Naive B cell (primary cell): ENCODE data around the gene ARIH1. TPM values are rescaled to one million over a fixed set of nuclear protein-coding genes. Genes with fewer than 3 reads are reported as not detected.
"Not testable (repeated sequence)": the region's sequence is repeated elsewhere in the genome, so short reads cannot be mapped to it uniquely, and the experiment has no call there.

Experiments
- ATAC-seq, 2 donors: fragments of 150-1000 bp; cut with Tn5 transposase; 2 replicates each; pipeline ENCODE4 v1.10.0; 2021; ENCODE audit warnings: low read depth in 2 of 2, mild to moderate bottlenecking in 2 of 2, moderate library complexity in 2 of 2
- DNase-seq: peaks from one replicate; pipeline ENCODE4 v3.0.0; 2022
- H3K27ac Mint-ChIP-seq, 6 donors: one replicate each; pipeline ENCODE4 v1.8.0; 2020 to 2022; ENCODE audit warnings: mild to moderate bottlenecking in 6 of 6, mixed read lengths in 6 of 6, moderate library complexity in 5 of 6, inconsistent platforms in 2 of 6
- H3K27me3 Mint-ChIP-seq, 3 donors: one replicate each; pipeline ENCODE4 v1.8.0; 2021 to 2022; ENCODE audit warnings: mixed read lengths in 3 of 3, mild to moderate bottlenecking in 1 of 3
- H3K36me3 Mint-ChIP-seq, 2 donors: one replicate each; pipeline ENCODE4 v1.8.0; 2020 to 2022; ENCODE audit warnings: mixed read lengths in 2 of 2, inconsistent platforms in 1 of 2, mild to moderate bottlenecking in 1 of 2
- H3K4me1 Mint-ChIP-seq, 3 donors: one replicate each; pipeline ENCODE4 v1.8.0; 2020 to 2022; ENCODE audit warnings: mixed read lengths in 3 of 3, inconsistent platforms in 1 of 3, mild to moderate bottlenecking in 1 of 3, moderate library complexity in 1 of 3
- H3K4me3 Mint-ChIP-seq, 8 donors: one replicate each; pipeline ENCODE4 v1.8.0; 2020 to 2022; ENCODE audit warnings: mild to moderate bottlenecking in 8 of 8, mixed read lengths in 8 of 8, moderate library complexity in 8 of 8, inconsistent platforms in 2 of 8
- H3K9me3 Mint-ChIP-seq, 7 donors: one replicate each; pipeline ENCODE4 v1.8.0; 2020 to 2022; ENCODE audit warnings: mixed read lengths in 7 of 7, mild to moderate bottlenecking in 5 of 7, inconsistent platforms in 2 of 7, moderate library complexity in 1 of 7
- polyA plus RNA-seq, 6 donors: library from polyadenylated mRNA; unstranded; fragments of 300-500 nt; fragmentation: Illumina TruSeq; gene quantifications; one replicate each; pipeline ENCODE4 v1.2.3, GENCODE V29; 2021; ENCODE audit warnings: low read depth in 6 of 6

ARIH1 gene
- polyA plus RNA-seq: 10 to 100 TPM; 16.1 to 34.9 (median 25.3) TPM

- no peaks in the 10 kb centered on the region for H3K9me3 Mint-ChIP-seq
- peak; percentile 77 to 79 for ATAC-seq
- peak; percentile 98 for DNase-seq
- H3K4me3 Mint-ChIP-seq: peak within 1 kb of the TSS; percentile 94 to 99 (median 97)
- H3K4me1 Mint-ChIP-seq: peaks cover 35 to 55% (median 53%) of the 10 kb centered on the region in 3 donors
- H3K27ac Mint-ChIP-seq: peak within 1 kb of the TSS; percentile 100
- no peaks in the 10 kb centered on the region for H3K27me3 Mint-ChIP-seq
- H3K36me3 Mint-ChIP-seq: peaks cover 0 to 8% of the 10 kb centered on the region in 2 donors
These were observed at the start of gene ARIH1 for GRCh38 chr15:72473614-72474465. Gene ARIH1 (plus strand): TSS chr15:72474330. CDS start chr15:72474640, 310 bp downstream.

GRCh38 chr15:72426753-72427152, 47.4 kb upstream of the ARIH1 start:
- H3K9me3 Mint-ChIP-seq: peaks cover 20 to 39% (median 32%) of the 10 kb centered on the region in 7 donors
- no peak for ATAC-seq
- H3K4me3 Mint-ChIP-seq: no peak overlapping the region
- DNase-seq: no peak
- H3K4me1 Mint-ChIP-seq: no peaks in the 10 kb centered on the region
- peaks cover 0 to 22% of the 10 kb centered on the region in 2 donors for H3K36me3 Mint-ChIP-seq
- peaks cover 0 to 20% (median 0%) of the 10 kb centered on the region in 3 donors for H3K27me3 Mint-ChIP-seq
- H3K27ac Mint-ChIP-seq: no peak overlapping the region

- peak overlapping the region in 1 of 8 donors; percentile 56 for H3K4me3 Mint-ChIP-seq
- ATAC-seq: no peak
- H3K27me3 Mint-ChIP-seq: peaks cover 21 to 40% (median 34%) of the 10 kb centered on the region in 3 donors
- DNase-seq: no peak
- no peak overlapping the region for H3K27ac Mint-ChIP-seq
- H3K36me3 Mint-ChIP-seq: peaks cover 8 to 21% of the 10 kb centered on the region in 2 donors
- no peaks in the 10 kb centered on the region for H3K4me1 Mint-ChIP-seq
- peaks cover 11 to 39% (median 28%) of the 10 kb centered on the region in 7 donors for H3K9me3 Mint-ChIP-seq
These were observed 36.3 kb upstream of the ARIH1 start for GRCh38 chr15:72437650-72438316.

GRCh38 chr15:72442848-72443247, 31.3 kb upstream of the ARIH1 start:
- Mint-ChIP-seq H3K27me3 (peaks cover 8 to 31% (median 17%) of the 10 kb centered on the region in 3 donors), H3K9me3 (peaks cover 5 to 20% (median 10%) of the 10 kb centered on the region in 7 donors)
- H3K4me3 Mint-ChIP-seq, DNase-seq, ATAC-seq, H3K27ac Mint-ChIP-seq, H3K4me1 Mint-ChIP-seq, H3K36me3 Mint-ChIP-seq: not testable (repeated sequence)

- ATAC-seq: no peak
- H3K9me3 Mint-ChIP-seq: peaks cover 0 to 11% (median 0%) of the 10 kb centered on the region in 7 donors
- peaks cover 8 to 35% (median 16%) of the 10 kb centered on the region in 3 donors for H3K27me3 Mint-ChIP-seq
- H3K4me3 Mint-ChIP-seq: no peak overlapping the region
- no peaks in the 10 kb centered on the region for H3K4me1 Mint-ChIP-seq
- H3K36me3 Mint-ChIP-seq: no peaks in the 10 kb centered on the region
- DNase-seq: no peak
- no peak overlapping the region for H3K27ac Mint-ChIP-seq
These were observed 28.7 kb upstream of the ARIH1 start for GRCh38 chr15:72445426-72445825.

GRCh38 chr15:72450805-72451204, 23.3 kb upstream of the ARIH1 start:
- Mint-ChIP-seq H3K4me1 (no peaks in the 10 kb centered on the region), H3K9me3 (no peaks in the 10 kb centered on the region), H3K36me3 (no peaks in the 10 kb centered on the region), H3K27me3 (peaks cover 5 to 28% (median 8%) of the 10 kb centered on the region in 3 donors), H3K27ac (no peak overlapping the region), H3K4me3 (no peak overlapping the region)
- ATAC-seq (no peak), DNase-seq (no peak)

GRCh38 chr15:72451224-72451623, 22.9 kb upstream of the ARIH1 start:
- no peak for ATAC-seq
- peaks cover 0 to 3% of the 10 kb centered on the region in 2 donors for H3K36me3 Mint-ChIP-seq
- no peaks in the 10 kb centered on the region for H3K4me1 Mint-ChIP-seq
- peaks cover 0 to under 1% (median 0%) of the 10 kb centered on the region in 7 donors for H3K9me3 Mint-ChIP-seq
- H3K4me3 Mint-ChIP-seq: no peak overlapping the region
- H3K27me3 Mint-ChIP-seq: peaks cover 5 to 28% (median 11%) of the 10 kb centered on the region in 3 donors
- DNase-seq: no peak
- H3K27ac Mint-ChIP-seq: peak overlapping the region in 1 of 6 donors; percentile 95

- Mint-ChIP-seq H3K9me3 (peaks cover 0 to 3% (median 0%) of the 10 kb centered on the region in 7 donors), H3K4me1 (peaks cover 1 to 4% (median 2%) of the 10 kb centered on the region in 3 donors), H3K27me3 (peaks cover 0 to 9% (median 7%) of the 10 kb centered on the region in 3 donors), H3K4me3 (no peak overlapping the region), H3K36me3 (peaks cover 0 to 8% of the 10 kb centered on the region in 2 donors), H3K27ac (no peak overlapping the region)
- no peak for DNase-seq
- ATAC-seq: no peak
These were observed 17.4 kb upstream of the ARIH1 start for GRCh38 chr15:72456684-72457083.

- peak overlapping the region in 1 of 8 donors; percentile 37 for H3K4me3 Mint-ChIP-seq
- peaks cover 0 to 3% (median 0%) of the 10 kb centered on the region in 7 donors for H3K9me3 Mint-ChIP-seq
- no peak for ATAC-seq
These were observed 13.7 kb upstream of the ARIH1 start for GRCh38 chr15:72460402-72460801.

GRCh38 chr15:72463702-72464101, 10.4 kb upstream of the ARIH1 start:
- H3K36me3 Mint-ChIP-seq: no peaks in the 10 kb centered on the region
- H3K27me3 Mint-ChIP-seq: no peaks in the 10 kb centered on the region
- DNase-seq (no peak), ATAC-seq (no peak)
- no peaks in the 10 kb centered on the region for H3K9me3 Mint-ChIP-seq
- H3K4me1 Mint-ChIP-seq: peaks cover 5 to 26% (median 14%) of the 10 kb centered on the region in 3 donors
- H3K4me3 Mint-ChIP-seq: no peak overlapping the region
- no peak overlapping the region for H3K27ac Mint-ChIP-seq

More at GRCh38 chr15:72460402-72460801, 13.7 kb upstream of the ARIH1 start:
- Mint-ChIP-seq H3K27ac (peak overlapping the region in 1 of 6 donors; percentile 22), H3K36me3 (peaks cover 0 to 8% of the 10 kb centered on the region in 2 donors), H3K27me3 (peaks cover 0 to 9% (median 7%) of the 10 kb centered on the region in 3 donors), H3K4me1 (peaks cover 5 to 24% (median 14%) of the 10 kb centered on the region in 3 donors)
- DNase-seq: no peak

GRCh38 chr15:72464251-72464650, 9.9 kb upstream of the ARIH1 start:
- no peaks in the 10 kb centered on the region for H3K36me3 Mint-ChIP-seq

GRCh38 chr15:72468103-72468502, 6.0 kb upstream of the ARIH1 start:
- Mint-ChIP-seq H3K27ac (no peak overlapping the region), H3K27me3 (no peaks in the 10 kb centered on the region), H3K4me3 (no peak overlapping the region), H3K36me3 (no peaks in the 10 kb centered on the region), H3K9me3 (no peaks in the 10 kb centered on the region), H3K4me1 (peaks cover 10 to 28% (median 20%) of the 10 kb centered on the region in 3 donors)
- ATAC-seq (no peak), DNase-seq (no peak)

More at GRCh38 chr15:72464251-72464650, 9.9 kb upstream of the ARIH1 start:
- ATAC-seq (no peak), DNase-seq (no peak)
- Mint-ChIP-seq H3K9me3 (no peaks in the 10 kb centered on the region), H3K27me3 (no peaks in the 10 kb centered on the region), H3K4me1 (peaks cover 5 to 26% (median 14%) of the 10 kb centered on the region in 3 donors), H3K27ac (no peak overlapping the region), H3K4me3 (peak overlapping the region in 1 of 8 donors; percentile 62)

GRCh38 chr15:72472992-72473610, 1.0 kb upstream of the ARIH1 start:
- no peak for DNase-seq
- Mint-ChIP-seq H3K4me1 (peaks cover 30 to 47% (median 46%) of the 10 kb centered on the region in 3 donors), H3K4me3 (peak overlapping the region; percentile 94 to 99 (median 96)), H3K27me3 (no peaks in the 10 kb centered on the region), H3K36me3 (peaks cover 0 to 5% of the 10 kb centered on the region in 2 donors), H3K27ac (peak overlapping the region; percentile 100), H3K9me3 (no peaks in the 10 kb centered on the region)
- ATAC-seq: no peak
